ENCODE data around the gene PPP1R10.

The PPP1R10 gene

GRCh38 chr6:30598912-30599624, 18.0 kb downstream of the PPP1R10 start:
- DNase-seq (ENCODE audit: low read depth): no peak

GRCh38 chr6:30597315-30598144, 19.5 kb downstream of the PPP1R10 start:
- peak; percentile 50 for DNase-seq (ENCODE audit: low read depth)

- no peak for DNase-seq (ENCODE audit: low read depth)
Observed at GRCh38 chr6:30592287-30592686, 24.8 kb downstream of the PPP1R10 start.

GRCh38 chr6:30591008-30591407, 26.0 kb downstream of the PPP1R10 start:
- no peak for DNase-seq (ENCODE audit: low read depth)

- DNase-seq (ENCODE audit: low read depth): no peak
Observed at GRCh38 chr6:30590509-30590908, 26.5 kb downstream of the PPP1R10 start.

- no peak for DNase-seq (ENCODE audit: low read depth)
Observed at GRCh38 chr6:30589754-30590358, 27.2 kb downstream of the PPP1R10 start.

GRCh38 chr6:30583921-30584320, 33.1 kb downstream of the PPP1R10 start:
- DNase-seq (ENCODE audit: low read depth): no peak

GRCh38 chr6:30578051-30578450, 39.0 kb downstream of the PPP1R10 start:
- no peak for DNase-seq (ENCODE audit: low read depth)

- no peak for DNase-seq (ENCODE audit: low read depth)
Observed at GRCh38 chr6:30573113-30573512, 43.9 kb downstream of the PPP1R10 start.

GRCh38 chr6:30572148-30572547, 44.9 kb downstream of the PPP1R10 start:
- no peak for DNase-seq (ENCODE audit: low read depth)

GRCh38 chr6:30571762-30572082, 45.3 kb downstream of the PPP1R10 start:
- no peak for DNase-seq (ENCODE audit: low read depth)

GRCh38 chr6:30571075-30571761, 45.8 kb downstream of the PPP1R10 start, which contains the start of gene ABCF1:
Gene ABCF1, plus strand, starts transcription at chr6:30571442. Its CDS starts 46 bp downstream, at chr6:30571488.
- DNase-seq (ENCODE audit: low read depth): peak; percentile 100

- DNase-seq (ENCODE audit: low read depth): no peak
Observed at GRCh38 chr6:30570740-30571074, 46.3 kb downstream of the PPP1R10 start.

GRCh38 chr6:30570263-30570662, 46.8 kb downstream of the PPP1R10 start:
- no peak for DNase-seq (ENCODE audit: low read depth)

- DNase-seq (ENCODE audit: low read depth): no peak
Observed at GRCh38 chr6:30568245-30568644, 48.8 kb downstream of the PPP1R10 start.

GRCh38 chr6:30565772-30566171, 51.3 kb downstream of the PPP1R10 start:
- no peak for DNase-seq (ENCODE audit: low read depth)

GRCh38 chr6:30564114-30564513, 52.9 kb downstream of the PPP1R10 start:
- DNase-seq (ENCODE audit: low read depth): no peak

GRCh38 chr6:30562470-30563425, 54.3 kb downstream of the PPP1R10 start:
- no peak for DNase-seq (ENCODE audit: low read depth)

- no peak for DNase-seq (ENCODE audit: low read depth)
Observed at GRCh38 chr6:30560930-30561329, 56.1 kb downstream of the PPP1R10 start.

- DNase-seq (ENCODE audit: low read depth): no peak
Observed at GRCh38 chr6:30557683-30557981, 59.4 kb downstream of the PPP1R10 start.

GRCh38 chr6:30556906-30557682, 59.9 kb downstream of the PPP1R10 start, which contains the start of gene PRR3:
Gene PRR3, plus strand, starts transcription at chr6:30557295. Its CDS starts 50 bp downstream, at chr6:30557345.
- peak; percentile 73 for DNase-seq (ENCODE audit: low read depth)

Measured in activated T-helper 1 cell treated with Interleukin-2 at 50 U/mL for 16 hours (primary cell).